Stimulated activated CD8-positive, alpha-beta memory T cell treated with anti-CD3 and anti-CD28 coated beads, Interleukin-7, amount 100 ng/mL, for 24 hours (primary cell): ENCODE results near the gene BCO1.

Experiments used
- DNase-seq: peaks from one replicate; pipeline ENCODE4 v3.0.0-alpha.2; 2020; ENCODE audit warnings: low read depth

BCO1 gene

DNA sequence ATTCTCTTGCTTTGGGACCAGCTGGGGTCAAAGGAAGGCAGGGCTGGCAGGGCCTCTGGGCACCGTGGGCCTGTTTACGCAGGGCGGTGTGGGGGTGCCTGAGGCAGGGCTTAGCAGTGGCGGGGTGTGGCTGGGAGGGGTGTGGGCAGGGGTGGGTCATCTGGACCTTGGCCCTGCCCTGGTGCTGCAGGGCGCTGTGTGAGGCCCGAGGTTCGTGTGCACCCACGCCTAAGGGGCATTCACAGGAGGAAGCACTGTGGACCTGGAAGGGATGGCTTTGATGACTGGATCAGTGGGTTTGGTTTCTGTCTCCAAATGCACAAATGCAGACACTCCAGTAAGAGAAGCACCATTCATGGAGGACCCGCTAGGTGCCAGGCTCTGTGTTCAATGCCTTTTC, 37.3 kb downstream of the BCO1 start:
- DNase-seq = no peak

DNA sequence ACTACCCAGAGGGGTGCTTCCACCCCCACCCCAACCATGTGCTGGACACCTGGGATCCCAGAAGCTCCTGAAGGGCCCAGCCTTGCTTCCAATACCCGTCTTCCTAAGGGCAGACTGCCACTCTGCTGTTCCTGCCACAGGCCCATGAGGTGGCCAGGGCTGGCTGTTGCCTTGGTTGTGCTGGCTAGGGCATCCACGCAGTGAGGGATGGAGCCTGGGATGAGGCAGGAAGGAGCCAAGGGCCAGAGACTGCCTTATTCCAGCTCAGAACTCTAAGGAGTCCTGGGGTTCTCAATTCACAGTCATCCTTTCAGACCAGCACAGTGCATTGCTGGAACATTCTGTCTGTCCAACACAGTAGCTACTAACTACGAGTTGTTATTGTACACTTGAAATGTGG, 37.8 kb downstream of the BCO1 start:
- no peak for DNase-seq

DNA sequence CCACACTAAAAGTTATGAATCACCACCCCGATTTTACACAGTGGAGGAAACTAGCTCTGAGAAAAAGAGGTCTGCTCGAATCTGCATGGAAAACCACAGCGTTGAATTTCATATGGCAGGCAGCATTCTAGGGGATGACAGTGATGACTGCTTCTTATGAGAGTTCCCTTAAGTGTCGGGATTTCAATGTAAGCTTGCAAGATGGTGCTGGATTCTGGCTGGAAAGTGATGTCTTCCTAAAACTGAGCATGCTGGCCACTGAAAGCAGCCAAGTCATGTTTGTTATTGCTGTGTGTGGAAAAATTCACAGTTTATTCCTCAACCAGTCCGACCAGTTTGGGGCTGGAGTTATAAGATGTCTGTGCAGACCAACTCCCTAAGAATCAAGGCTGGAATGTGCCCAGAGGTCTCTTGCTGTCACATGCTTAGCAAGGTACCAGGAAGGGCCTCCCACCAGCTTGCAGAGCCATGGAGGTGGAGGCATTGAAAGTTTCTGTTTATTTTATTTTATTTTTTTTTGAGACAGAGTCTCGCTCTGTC, 39.1 kb downstream of the BCO1 start:
- no peak for DNase-seq

DNA sequence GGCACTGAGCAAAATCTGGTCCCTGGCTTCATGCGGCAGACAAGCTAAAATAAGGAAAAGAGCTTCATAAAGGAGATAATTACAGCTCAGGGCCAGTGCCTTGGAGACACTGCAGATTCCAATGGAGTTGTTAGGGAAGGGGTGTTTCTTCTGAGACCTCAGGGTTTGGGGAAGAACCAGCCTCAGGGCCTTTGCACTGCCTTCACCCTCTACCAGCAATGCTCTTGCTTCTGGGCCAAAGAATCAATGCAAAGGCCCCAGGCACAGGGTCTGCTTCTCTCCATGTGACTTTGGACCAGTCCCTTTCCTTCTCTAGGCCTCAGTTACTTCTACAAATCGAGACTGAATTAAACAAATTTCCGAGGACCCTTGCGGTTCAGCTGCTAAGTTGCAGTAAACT, 40.0 kb downstream of the BCO1 start:
- no peak for DNase-seq

DNA sequence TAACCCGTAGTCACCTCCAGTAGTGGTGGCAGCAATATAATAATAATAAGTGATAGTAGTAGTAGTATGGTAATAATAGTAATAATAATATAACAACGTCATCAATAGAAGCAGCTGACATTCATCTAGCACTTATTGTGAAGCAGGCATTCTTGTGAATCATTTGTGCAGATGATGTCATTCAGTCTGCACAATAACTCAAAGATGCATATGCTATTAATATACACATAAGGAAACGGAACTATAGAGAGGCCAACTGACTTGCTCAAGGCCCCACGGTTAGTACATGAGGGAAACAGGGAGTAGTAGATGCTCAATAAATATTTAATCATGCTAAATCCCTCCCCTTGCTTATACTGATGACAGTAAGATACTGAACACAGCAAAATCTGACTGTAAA, 40.9 kb downstream of the BCO1 start:
- DNase-seq = no peak

DNA sequence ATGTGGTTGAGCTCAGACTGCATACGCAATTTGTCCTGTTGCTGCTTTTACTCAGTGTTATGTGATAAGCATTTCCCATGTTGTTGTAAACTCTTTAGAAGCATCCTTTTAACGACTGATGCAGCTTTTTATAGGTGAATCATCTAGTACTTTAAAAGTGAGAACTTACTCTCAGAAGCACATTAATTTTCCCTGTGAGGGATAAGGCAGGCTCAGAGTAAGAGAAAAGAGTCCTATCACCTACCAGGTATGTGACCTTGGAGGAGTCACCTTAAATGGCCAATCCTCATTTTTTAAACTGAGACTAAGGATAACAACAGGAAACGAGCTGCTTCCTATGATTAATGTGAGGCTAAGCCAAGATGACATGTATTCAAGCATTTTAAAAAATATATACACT, 41.9 kb downstream of the BCO1 start:
- DNase-seq = no peak

DNA sequence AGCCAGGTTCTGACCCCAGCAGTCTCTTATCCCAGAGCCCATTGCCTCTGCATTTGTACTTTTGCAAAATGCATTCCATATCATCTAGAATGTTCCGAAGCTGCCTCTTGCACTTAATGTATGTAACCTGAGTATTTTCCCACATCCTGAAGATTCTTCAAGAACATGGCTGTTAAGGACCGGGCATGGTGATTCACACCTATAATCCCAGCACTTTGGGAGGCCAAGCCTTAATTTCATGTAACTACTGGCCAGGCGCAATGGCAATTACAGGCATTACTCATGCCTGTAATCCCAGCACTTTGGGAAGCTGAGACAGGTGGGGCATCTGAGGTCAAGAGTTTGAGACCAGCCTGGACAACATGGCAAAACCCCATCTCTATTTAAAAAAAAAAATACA, 44.6 kb downstream of the BCO1 start:
- no peak for DNase-seq

DNA sequence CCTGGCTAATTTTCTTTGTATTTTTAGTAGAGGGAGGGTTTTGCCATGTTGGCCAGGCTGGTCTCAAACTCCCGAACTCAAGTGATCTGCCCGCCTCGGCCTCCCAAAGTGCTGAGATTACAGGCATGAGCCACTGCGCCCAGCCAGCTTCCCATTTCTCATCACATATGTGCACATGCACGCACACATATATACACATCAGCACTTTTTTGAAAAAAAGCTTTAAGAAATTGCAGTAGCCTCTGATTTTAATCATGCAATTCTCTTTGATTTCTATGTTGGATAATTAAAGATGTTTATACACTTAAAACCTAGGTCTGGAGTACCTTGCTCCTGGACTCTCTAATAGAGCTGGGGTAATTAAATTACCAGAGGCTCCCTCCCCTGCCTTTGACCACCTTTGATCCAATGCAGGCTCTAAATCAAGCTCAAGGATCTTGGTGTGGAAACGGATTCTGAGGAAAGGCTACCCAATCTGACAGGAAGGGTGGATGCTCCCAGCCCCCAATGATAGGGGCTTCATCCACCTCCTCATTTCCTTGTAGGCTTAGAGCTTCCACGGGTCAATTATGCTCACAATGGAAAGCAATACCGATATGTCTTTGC, 46.6 kb downstream of the BCO1 start:
- DNase-seq = no peak

DNA sequence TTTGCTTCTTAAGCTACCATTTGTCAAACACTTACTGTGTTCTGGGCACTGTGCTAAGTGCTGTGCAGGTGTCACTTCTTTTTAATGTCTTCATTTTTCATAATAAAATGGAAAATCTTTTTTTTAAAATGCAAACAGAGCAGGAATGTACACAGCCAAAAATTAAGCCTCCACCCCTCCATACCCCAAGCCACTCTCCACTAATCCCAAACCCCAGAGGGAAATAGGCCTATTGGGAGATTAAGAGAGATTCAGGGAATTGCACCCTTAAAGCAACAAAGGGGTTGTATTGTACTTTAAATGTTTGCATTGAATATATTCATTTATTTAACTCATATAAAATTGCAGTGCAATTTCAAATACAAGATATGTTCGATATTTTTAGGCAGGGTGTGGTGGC, 47.7 kb downstream of the BCO1 start:
- no peak for DNase-seq

DNA sequence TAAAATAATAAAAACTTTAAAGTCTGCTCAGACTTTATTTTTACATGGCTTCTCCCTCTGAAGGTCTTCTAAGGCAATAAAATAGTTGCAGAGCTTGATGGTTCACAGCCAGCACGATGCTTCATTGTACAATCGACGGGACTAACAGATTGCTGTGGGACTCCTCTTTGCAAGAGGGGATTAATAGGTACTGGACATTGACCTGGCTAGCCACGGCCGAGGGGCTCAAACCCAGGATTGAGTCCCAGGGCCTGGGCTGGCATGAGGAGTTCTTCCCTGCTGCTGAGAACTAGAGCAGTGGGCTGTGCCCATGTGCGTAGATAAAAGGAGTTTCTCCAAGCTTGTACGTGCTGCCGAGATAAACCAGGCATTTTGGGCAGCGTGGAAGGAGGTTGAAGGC, 52.6 kb downstream of the BCO1 start:
- no peak for DNase-seq

DNA sequence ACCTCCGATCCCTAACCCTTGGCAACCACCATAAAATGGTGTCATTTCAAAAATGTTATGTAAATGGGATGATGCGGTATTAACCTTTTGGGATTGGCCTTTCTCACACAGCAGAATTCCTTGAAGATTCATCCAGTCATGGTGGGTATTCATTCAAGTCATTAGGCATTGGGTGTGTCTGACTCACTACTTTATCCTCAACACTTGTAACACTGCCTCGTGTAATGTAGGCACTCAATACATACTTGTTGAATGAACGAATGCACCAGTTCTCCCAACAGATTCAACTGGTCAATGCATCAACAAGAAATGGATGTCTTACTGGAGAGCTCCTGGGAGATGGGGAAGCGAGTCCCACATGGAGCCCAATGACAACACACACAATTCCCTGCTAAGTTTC, 54.4 kb downstream of the BCO1 start:
- no peak for DNase-seq

DNA sequence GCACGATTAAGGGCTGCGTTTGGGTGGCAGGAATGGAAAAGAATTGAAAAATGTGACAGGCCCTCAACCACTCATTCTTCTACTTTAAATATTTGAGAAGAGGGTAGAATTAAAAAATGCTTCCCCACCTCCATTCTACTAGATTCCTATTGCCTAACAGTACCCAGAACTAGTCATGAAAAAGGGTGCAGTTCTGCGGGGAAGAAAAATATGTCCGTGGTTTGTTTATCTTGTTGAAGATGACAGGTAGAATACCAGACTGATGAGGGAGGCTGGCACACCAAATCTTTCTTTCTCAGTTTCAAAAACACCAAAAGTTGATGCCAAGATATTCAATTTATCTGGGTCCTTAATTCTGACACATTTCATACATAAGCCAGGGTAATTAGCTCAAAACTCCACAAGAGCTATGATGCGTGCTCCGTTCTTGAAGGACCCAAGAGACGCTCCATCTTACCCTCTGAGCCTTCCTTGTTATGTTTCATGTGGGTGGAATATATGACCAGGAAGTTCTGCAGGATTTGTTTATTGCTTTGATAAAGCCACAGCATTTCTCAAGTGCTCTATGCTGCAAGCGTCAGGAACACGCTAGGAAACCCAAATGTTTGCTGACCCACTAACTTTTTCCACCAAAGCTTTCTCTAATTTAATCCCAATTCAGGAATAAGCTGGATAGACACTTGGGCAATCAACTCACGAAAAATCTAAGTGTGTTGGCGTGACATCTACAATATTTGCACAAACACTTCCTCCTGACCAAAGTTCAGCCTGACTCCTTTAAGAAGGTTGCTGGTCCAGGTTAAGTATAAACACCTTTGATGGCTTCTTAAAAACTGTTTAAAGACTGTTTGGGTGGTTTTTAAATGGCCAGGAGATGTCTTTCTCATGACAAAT, 55.7 kb downstream of the BCO1 start:
- DNase-seq = no peak

DNA sequence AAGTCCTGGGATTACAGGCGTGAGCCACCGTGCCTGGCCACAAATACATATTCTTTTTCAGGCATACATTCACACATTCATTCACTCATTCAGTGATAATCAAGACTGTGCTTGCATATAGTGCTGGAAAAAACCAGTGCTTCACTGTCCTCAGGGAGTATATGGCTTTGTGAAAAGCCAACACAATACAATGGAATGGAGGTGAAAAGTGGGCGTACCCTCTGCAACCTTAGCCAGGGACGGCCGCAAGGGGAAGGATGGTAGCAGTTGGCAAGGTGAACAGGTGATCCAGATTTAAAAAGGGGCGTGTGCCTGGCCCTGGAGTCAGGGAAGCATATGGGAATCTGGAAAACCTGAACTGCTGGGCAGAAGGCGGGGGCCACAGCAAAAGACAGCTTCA, 58.1 kb downstream of the BCO1 start:
- no peak for DNase-seq

DNA sequence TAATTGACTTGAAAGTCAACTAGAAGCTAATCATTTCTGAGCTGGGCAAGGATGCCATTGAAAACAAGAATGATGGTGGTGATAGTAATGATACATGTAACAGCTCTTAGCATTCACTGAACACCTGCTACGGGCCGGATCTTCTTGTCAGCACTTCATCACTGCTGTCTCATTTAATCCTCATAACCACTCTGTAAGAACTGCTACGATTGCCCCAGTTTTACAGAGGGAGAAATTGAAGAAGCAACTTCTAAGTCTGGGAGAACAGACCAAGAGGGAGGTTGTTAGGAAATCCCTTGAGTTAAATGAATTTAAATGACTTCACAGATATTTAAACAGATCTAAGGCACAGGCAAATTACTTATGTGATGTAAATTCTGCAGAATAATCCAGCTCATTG, 69.3 kb downstream of the BCO1 start:
- no peak for DNase-seq

DNA sequence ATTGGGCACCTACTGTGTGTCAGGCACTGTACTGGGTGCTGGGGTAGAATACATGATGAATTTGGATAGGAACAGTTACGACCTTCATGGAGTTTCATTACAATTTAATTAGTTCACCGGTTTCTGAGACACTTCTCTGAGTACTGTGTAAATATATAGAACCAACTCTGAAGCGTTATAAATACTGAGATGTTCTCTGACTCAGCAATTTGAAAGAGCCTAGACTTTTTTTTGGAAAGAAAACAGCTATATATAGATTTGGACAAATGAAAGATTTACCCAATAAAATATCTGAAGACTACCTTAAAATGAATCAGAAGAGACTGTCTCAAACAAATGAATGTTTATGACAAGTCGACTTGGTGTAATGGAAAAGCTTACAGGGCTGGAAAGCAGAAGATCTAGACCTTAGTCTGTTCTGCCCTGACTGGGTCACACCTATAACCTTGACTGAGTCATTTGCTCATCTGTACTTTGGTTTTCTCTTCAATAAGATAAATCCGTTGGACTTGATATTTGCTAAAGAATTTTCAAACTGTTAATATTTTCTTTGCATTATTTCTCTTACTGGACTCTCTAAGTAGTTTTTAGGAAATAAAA, 71.7 kb downstream of the BCO1 start:
- DNase-seq = no peak

DNA sequence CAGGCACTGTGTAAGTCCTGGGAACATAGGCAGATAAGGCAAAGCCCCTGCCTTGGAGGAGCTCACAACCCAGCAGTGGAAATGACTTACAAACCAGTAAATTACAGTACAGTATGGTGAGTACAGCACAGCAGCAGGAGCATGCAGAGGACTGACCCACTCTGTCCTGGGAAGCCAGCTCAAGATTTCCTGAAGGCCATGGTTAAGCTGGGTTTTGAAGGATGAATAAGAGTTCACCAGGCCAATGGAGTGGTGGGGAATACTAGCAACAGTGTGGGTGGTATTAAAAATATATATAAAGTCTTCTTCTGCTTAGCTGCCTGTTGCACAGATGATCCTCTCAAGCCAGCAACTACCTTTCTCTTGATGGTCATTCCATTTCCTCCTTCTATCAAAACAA, 73.3 kb downstream of the BCO1 start:
- DNase-seq = no peak

DNA sequence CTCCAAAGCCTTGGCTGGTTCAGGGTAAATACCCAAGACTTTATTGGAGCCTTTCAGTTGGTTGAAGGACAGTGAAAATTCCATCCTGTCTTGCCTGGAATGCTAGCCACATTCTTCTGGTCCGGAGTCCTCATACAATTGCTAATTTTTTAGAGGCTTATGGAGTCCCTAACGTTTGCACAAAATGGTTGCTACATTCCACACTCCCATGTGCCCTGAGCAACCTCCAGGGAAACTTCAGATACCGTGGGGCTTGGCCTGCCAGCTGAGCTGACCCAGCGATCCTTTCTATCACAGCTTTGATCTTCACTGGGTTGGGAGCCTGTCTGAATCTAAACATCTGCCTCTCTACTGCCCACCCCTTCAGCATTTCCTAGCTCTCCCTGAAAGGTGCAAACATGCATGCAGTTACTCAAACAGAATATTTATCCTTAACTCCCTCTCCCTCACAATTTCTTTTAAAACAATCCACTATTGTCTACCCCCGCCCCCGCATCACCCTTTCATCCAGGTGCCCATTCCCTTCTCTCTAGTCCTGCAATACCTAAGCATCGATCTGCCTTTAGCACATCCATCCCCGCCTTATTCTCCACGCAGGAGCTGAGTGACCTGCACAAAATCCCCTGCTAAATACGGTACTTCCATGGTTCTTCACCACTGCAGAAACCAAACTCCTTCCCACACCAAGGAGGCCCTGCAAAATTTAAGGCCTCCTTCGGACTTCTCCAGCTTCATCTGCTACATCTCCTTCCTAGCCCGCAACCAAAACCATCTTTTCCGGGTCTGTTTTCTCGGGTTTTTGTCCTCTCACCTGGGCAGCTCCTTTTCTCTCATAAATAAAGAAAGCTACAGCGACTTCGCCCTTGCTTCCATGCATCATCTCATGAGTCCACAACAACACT, 75.5 kb downstream of the BCO1 start:
- no peak for DNase-seq

DNA sequence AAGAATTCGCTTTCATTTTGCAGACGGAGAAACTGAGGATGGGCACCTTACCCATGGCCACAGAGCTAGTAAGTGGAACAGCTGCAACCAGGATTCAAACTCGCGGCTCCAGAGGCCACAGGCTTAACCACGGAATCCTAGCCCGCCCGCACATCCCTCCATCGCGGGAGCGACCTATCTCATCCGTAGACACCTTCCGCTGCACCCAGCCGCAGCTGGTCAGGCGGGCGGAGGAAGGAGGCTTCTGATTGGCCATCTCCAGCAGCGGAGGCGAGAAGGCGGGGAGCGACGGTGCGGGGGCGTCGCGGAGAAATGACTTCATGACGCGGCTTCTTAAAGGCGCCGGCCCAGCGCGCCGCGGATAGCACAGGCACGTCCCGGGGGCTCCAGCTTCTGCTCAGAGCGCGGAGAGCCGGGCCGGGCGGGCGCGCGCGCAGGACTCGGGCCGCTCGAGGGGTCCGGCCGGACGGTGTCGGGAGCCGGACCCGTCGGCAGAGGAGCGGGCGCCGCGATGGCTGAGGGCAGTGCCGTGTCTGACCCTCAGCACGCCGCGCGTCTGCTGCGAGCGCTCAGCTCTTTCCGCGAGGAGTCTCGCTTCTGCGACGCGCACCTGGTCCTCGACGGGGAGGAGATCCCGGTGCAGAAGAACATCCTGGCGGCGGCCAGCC, 76.2 kb downstream of the BCO1 start, which contains the start of gene GAN:
TSS of gene GAN (plus strand) at position 360 of the 668 bp plus-strand sequence. CDS start at position 512, 152 bp downstream.
- DNase-seq = peak; percentile 90

DNA sequence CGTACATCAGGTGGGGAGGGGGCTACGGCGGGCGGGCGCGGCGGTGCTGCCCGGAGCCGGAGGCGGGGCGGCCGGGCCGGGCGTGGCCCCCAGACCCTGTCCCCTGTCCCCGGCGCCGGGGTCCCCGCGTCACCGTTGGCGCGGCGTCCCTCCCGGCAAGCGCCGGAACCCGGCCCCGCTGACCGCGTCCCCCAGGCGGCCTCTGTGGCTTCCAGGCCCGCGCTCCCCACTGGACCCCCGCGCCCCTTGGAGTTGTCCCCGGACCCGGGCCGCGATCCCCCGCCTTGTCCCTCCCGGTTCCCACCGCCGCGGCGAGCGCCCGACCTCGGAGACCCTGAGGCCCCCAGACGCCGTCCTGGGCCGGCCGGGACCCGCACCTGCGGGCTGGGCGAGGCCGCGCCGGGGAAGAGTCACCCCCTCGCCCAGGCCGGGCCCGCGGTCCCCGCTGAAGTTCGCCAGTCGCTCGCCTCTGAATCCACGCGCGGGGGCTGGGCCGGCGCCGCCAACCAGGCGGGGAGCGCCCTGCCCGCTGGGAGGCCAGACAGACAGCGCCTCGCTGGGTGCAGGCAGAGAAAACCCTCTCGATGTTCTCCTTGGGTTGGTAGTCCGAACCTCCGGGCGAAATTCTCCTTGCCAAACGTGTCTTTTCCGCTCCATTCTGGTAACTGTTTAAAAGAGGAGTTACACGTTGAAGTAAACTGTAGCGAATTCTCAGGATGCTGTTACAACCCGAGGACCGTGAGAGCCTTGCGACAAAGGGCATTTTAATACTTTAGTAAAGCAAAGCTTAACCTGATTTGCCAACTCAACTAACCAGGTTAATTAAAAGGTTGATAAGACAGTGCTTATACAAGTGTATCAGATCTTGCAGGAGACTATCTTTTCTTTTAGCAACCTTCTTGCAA, 77.0 kb downstream of the BCO1 start:
- peak; percentile 6 for DNase-seq

DNA sequence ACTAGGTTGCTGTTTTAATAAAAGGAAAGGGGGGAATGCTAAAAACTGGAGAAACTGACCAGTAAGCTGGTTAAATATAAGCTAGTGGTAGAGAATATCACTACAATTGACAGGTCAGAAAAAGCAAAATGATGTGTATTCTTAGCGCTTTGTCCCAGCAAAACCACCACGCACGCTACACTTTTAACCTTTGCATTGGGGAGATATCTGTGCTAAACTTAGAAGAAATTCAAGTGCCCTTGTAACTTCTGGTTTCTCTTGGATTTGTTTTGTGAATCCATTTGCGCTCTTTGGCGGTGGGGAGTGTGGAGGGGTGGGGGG, 77.6 kb downstream of the BCO1 start:
- DNase-seq = no peak

DNA sequence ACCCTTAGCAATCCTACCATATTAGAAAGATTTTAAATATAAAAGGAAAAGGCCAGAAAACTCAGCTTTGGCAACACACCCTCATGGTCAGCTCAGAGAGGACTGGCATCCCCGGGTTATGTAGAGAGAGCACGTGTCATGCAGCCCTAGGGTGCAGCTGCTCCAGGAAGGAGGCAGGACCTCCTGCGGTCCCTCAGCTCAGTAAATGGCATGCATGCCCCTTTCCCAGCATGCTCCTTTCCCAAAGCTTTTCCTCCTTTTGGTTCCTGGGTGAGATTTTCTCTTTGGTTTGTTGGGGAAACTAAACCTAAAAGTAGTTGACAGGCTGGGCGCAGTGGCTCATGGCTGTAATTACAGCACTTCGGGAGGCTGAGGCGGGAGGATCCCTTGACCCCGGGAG, 80.2 kb downstream of the BCO1 start:
- DNase-seq = no peak
